CMK (cell line): Measurements from ENCODE around the gene PIAS1.

Source experiments
- DNase-seq: peaks from one replicate; pipeline ENCODE4 v3.0.0-alpha.2; 2010; ENCODE audit warnings: low read depth

PIAS1 gene

GRCh38 chr15:68062946-68063465 lies 8.9 kb downstream of the PIAS1 start:
- DNase-seq = no peak

- DNase-seq = no peak
Observed at GRCh38 chr15:68063606-68064005, 9.5 kb downstream of the PIAS1 start.

GRCh38 chr15:68073576-68074288 lies 19.6 kb downstream of the PIAS1 start:
- no peak for DNase-seq

GRCh38 chr15:68075764-68076385 lies 21.8 kb downstream of the PIAS1 start:
- DNase-seq = no peak

DNA sequence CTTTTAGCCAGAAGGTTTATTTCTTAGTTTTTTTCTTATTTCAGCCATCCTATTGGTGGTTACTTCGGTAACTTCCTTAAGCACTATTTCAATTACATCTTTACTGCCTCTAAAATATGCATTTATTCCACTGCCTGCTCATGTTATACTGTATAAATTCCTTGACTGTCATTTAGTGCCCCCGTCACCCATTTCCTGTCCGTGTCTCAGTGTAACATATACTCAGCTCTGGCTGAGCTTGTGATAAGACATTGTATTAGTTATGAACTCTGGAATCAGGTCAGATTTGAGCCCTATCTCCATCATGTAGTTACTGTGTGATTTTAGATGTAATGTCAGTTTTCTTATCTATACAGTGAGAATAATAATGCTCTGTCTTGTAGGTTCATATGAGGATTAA lies 24.2 kb downstream of the PIAS1 start:
- DNase-seq = no peak

GRCh38 chr15:68080334-68080733 lies 26.2 kb downstream of the PIAS1 start:
- DNase-seq = no peak

GRCh38 chr15:68080783-68081182 lies 26.7 kb downstream of the PIAS1 start:
- DNase-seq = no peak

GRCh38 chr15:68081869-68082505 lies 27.9 kb downstream of the PIAS1 start:
- no peak for DNase-seq

- DNase-seq = no peak
Observed at GRCh38 chr15:68082735-68083134, 28.6 kb downstream of the PIAS1 start.

DNA sequence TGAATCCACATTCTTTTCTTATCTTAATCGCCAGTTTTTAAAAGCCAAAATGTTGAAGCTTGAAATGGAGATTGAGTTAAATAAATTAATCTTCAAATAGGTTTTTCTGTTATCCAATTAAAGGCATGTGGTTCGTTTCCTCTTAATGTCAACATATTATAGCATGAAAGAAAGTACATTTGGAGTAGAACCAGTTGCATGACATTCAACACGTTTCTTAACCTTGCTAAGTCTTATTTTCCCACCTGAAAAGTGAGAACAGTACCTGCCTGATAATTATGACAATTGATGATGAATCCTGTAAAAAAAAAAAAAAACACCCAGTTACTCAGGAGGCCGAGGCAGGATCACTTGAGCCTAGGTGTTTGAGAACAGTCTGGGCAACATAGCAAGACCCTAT lies 29.3 kb downstream of the PIAS1 start:
- no peak for DNase-seq

- no peak for DNase-seq
Observed at GRCh38 chr15:68085052-68085451, 30.9 kb downstream of the PIAS1 start.

DNA sequence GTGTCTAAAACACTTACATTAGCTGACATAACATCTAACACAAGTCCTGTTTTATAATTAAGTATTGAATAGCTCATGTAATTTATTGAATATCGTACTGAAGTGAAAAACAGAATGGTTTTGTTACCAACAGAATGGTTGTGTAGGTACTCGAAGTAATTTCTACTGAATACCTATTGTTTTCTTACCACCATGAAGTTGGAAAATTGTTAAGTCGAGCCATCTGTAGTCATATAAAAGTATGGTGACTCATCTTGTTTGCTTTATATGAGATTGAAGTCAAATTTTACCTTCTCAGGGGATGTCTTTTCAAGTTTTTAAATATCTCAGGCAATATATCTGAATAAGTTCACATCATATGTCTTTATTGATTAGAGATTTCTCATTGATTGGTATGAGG lies 37.6 kb downstream of the PIAS1 start:
- DNase-seq = no peak

DNA sequence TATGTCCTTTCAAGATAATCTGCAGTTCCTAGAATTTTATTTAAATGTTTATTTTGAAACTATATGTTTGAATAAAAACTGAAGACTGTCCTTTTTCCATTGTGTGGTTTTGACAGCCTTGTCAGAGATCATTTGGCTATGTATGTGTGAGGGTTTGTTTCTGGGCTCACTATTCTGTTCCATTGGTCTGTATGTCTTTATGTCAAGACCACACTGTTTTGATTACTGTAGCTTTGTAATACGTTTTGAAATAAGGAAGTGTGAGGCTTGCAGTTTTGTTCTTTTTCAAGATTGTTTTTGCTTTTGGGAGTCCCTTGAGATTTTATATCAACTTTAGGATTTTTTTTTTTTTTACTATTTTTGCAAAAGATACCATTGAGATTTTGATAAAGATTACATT lies 42.0 kb downstream of the PIAS1 start:
- DNase-seq = no peak

DNA sequence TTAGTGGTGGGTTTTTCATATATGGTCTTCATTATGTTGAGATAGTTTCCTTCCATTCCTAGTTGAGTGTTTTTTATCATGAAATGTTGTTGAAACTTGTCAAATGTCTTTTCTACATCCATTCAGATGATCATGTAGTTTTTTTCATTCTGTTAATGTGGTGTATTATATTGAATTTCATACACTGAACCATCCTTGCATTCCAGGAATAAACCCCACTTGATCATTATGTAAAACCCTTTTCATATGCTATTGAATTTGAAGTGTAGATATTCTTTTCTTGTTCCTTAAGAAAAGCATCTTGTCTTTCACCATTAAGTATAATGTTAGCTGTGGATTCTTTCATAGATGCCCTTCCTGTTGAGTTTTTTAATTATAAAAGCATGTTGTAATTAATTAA lies 42.9 kb downstream of the PIAS1 start:
- DNase-seq = peak; percentile 9

DNA sequence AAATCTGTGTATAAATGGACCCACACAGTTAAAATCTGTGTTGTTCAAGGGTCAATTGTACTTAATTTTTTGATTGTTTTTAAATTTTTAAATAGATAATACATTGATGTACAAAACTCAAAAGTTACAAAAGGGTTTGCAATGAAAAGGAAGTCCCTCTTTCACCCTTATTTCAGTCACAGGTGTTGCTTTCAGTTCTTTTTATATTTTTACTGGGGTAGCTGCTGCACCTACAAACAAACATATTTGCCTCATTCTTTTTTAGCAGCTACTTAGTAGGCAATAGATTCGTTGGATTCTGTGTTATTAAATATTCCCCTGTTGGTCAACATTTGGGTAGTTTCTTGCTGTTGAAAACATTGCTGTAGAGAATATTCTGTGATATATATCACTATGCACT lies 44.4 kb downstream of the PIAS1 start:
- DNase-seq = no peak

DNA sequence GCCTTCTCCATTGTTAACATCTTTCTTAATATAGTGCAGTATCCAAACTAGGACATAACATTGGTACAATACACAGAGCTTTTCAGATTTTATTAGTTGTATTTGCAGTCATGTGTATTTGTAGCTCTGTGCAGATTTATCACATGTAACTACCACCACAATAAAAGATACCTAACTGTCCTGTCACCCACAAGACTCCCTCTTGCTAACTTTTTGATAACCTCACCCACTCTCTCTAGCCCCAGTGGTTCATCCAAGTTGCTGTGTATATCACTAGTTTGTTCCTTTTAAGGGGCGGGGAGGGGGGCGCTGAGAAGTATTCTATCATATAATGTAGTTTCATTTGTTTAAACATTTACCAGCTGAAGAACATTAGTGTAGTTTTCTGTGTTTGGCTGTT lies 46.1 kb downstream of the PIAS1 start:
- no peak for DNase-seq

DNA sequence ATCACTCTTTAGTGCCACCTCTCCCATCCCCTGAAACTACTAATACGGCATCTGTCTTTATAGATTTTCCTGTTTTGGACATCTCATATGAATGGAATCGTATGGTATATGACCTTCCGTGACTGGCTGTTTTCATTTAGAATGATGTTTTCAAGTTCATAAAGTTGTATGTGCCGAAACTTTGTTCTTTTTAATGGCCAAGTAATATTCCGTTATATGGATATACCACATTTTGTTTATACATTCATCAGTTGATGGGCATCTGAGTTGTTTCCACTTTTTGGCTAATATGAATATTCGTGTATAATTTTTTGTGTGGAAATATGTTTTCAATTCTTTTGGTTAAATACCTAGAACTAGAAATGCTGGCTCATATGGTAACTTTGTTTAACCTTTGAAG lies 49.5 kb downstream of the PIAS1 start:
- no peak for DNase-seq

DNA sequence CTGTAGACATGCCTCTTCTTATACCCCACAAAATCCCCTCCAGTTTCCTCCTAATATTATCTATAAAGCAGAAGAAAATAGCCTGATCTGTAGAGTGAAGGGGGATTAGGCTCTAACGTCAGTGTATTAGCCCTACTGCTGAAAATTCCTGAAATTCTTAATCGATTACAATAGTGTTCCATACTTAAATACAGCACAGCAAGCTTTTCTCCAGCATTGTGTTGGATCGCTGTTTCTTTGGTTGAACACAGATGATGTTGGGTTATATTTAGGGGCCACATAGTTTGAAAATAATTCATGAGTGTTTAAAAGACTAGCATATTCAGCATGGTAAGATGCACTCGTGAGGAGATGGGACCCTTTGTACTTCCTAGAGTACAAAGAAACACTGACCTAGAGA lies 52.5 kb downstream of the PIAS1 start:
- no peak for DNase-seq

DNA sequence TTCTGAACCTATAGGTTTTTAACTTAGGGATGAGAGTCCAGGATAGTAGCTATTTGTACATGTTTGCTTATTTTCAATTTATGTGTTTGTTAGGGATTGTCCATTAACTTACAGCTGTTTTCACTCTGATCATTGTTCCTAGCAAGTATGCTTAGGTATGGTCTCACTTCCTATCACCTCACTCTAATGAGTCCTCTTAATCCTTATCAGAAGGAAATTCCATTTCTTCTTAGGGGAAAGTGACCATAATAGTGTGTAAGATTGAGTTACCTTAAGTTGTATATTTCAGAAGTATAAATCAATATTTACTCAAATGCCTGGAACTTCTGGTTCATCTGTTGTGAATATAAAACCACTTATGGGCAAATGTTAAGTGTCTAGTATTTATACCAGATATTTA lies 53.0 kb downstream of the PIAS1 start:
- no peak for DNase-seq

GRCh38 chr15:68112706-68113105 lies 58.6 kb downstream of the PIAS1 start:
- DNase-seq = no peak

DNA sequence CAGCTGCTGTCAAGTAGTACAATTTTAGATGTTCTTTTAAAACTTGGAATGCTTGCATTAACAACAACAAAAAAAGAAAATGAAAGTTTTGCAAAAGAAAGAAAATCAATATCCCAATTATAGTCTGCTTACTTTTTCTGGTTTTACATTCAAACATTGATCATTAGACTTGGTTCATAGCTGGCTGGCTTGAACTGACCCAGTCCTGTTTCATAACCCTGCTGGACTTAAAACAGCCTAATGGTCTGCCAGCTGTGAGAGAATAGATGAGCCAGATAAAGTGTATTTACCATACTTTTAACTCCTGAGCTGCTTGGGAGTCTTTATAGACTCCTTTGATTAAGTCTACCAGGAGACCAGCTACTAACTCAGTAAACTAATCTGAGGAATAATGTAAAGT lies 59.2 kb downstream of the PIAS1 start:
- DNase-seq = no peak

- DNase-seq = no peak
Observed at GRCh38 chr15:68113751-68114150, 59.6 kb downstream of the PIAS1 start.

GRCh38 chr15:68114356-68114755 lies 60.2 kb downstream of the PIAS1 start:
- no peak for DNase-seq
